ENCODE data around the gene C16orf78.

The C16orf78 gene

DNA sequence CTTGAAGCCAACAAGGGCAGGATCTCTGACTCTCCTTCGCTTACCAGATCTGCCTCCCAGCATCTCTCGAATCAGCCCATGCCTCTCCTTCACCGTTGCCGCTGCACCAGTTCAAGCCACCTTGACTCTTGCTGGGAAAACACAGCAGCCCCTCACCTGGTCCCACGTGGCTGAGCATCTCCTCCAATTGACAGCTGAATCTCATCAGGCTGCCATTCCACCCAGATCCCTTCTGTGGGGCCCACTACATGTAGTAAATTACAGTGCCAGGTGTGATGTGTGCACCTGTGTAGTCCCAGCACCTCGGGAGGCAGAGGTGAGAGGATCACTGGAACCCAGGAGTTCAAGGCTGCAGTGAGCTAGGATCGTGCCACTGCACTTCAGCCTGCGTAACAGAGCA lies 37.8 kb upstream of the C16orf78 start:
- no peaks in the 10 kb centered on the region for H3K9me3 ChIP-seq (ENCODE audit: insufficient read depth, low read length)
- TF ChIP-seq YY1 (IDR thresholded peaks at IDR 0.05; ENCODE audit: insufficient read depth, insufficient read length) (no peak), ZNF274 (IDR thresholded peaks at IDR 0.05; ENCODE audit: low read depth, low read length) (no peak), SUZ12 (IDR thresholded peaks at IDR 0.05; ENCODE audit: extremely low read depth, insufficient read depth, insufficient read length) (no peak)

DNA sequence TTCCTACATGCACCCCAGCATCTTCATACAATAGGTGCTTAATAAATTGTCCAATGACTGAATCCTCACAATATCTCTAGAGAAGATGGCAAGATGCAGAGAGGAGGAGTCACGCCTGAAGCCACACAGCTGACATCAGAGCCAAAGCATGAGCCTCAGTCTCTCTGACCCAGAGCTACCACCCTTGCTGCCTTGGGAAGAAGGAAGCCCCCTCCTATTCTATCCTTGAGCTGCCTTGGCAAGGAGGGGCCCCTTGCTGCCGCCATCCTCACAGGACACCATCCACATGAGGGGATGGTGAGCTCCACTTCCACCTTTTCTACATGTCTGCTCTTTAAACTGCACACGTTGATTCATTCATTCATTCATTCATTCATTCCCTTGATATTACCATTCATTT lies 37.0 kb upstream of the C16orf78 start:
- no peak for DNase-seq (ENCODE audit: low read depth, low spot score)
- Histone ChIP-seq H3K36me3 (ENCODE audit: insufficient read depth, insufficient read length, low read length) (no peaks in the 10 kb centered on the region), H3K4me1 (ENCODE audit: insufficient read depth, insufficient read length) (peaks cover 4% of the 10 kb centered on the region), H3K9me3 (ENCODE audit: insufficient read depth, low read length) (no peaks in the 10 kb centered on the region), H3K9ac (ENCODE audit: insufficient read length, low read depth) (no peak overlapping the region), H3K27me3 (ENCODE audit: insufficient read depth, insufficient read length) (no peaks in the 10 kb centered on the region), H3K4me3 (ENCODE audit: insufficient read length, low read depth) (no peak overlapping the region)
- TF ChIP-seq ZNF274 (IDR thresholded peaks at IDR 0.05; ENCODE audit: low read depth, low read length) (no peak), YY1 (IDR thresholded peaks at IDR 0.05; ENCODE audit: insufficient read depth, insufficient read length) (no peak), SUZ12 (IDR thresholded peaks at IDR 0.05; ENCODE audit: extremely low read depth, insufficient read depth, insufficient read length) (no peak)

More for the DNA sequence above, 37.8 kb upstream of the C16orf78 start:
- H3K36me3 ChIP-seq (ENCODE audit: insufficient read depth, insufficient read length, low read length), result no peaks in the 10 kb centered on the region
- H3K4me3 ChIP-seq (ENCODE audit: insufficient read length, low read depth), result no peak overlapping the region
- peaks cover 4% of the 10 kb centered on the region for H3K4me1 ChIP-seq (ENCODE audit: insufficient read depth, insufficient read length)
- H3K9ac ChIP-seq (ENCODE audit: insufficient read length, low read depth), result no peak overlapping the region
- no peak for DNase-seq (ENCODE audit: low read depth, low spot score)
- H3K27me3 ChIP-seq (ENCODE audit: insufficient read depth, insufficient read length), result no peaks in the 10 kb centered on the region

DNA sequence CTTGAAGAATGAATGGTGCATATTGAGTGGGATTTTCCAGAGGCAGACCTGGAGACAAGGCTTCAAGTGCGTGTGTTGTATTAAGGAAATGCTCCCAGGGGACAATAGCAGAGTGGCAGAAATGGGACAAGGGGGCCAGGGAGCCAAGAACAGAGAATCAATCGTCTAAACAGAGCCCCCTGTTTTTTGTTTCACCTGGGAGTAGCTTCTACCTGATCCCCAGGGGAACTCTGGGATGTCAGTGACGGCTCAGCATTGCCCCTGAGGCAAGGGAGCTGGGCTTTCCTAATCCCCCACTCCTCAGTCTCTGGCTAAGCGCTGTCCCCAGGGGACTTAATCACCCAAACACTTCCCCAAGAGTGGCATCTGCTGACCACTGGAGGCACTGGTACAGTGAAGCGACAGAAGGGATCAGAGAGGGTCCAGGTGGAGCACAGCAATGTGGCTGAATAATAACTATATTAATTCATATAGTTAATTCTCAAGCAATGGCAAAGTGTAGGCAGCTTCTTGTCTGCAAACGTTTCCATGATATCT lies 35.7 kb upstream of the C16orf78 start:
- Histone ChIP-seq H3K27me3 (ENCODE audit: insufficient read depth, insufficient read length) (no peaks in the 10 kb centered on the region), H3K36me3 (ENCODE audit: insufficient read depth, insufficient read length, low read length) (no peaks in the 10 kb centered on the region), H3K9ac (ENCODE audit: insufficient read length, low read depth) (no peak overlapping the region), H3K4me1 (ENCODE audit: insufficient read depth, insufficient read length) (peaks cover 6% of the 10 kb centered on the region), H3K4me3 (ENCODE audit: insufficient read length, low read depth) (no peak overlapping the region), H3K9me3 (ENCODE audit: insufficient read depth, low read length) (no peaks in the 10 kb centered on the region)
- TF ChIP-seq YY1 (IDR thresholded peaks at IDR 0.05; ENCODE audit: insufficient read depth, insufficient read length), result no peak
- no peak for TF ChIP-seq SUZ12 (IDR thresholded peaks at IDR 0.05; ENCODE audit: extremely low read depth, insufficient read depth, insufficient read length)
- TF ChIP-seq ZNF274 (IDR thresholded peaks at IDR 0.05; ENCODE audit: low read depth, low read length), result no peak
- DNase-seq (ENCODE audit: low read depth, low spot score), result no peak

- DNase-seq (ENCODE audit: low read depth, low spot score), result no peak
- Histone ChIP-seq H3K4me3 (ENCODE audit: insufficient read length, low read depth) (no peak overlapping the region), H3K4me1 (ENCODE audit: insufficient read depth, insufficient read length) (peaks cover 2% of the 10 kb centered on the region), H3K9ac (ENCODE audit: insufficient read length, low read depth) (no peak overlapping the region), H3K27me3 (ENCODE audit: insufficient read depth, insufficient read length) (no peaks in the 10 kb centered on the region), H3K9me3 (ENCODE audit: insufficient read depth, low read length) (no peaks in the 10 kb centered on the region), H3K36me3 (ENCODE audit: insufficient read depth, insufficient read length, low read length) (no peaks in the 10 kb centered on the region)
- TF ChIP-seq ZNF274 (IDR thresholded peaks at IDR 0.05; ENCODE audit: low read depth, low read length) (no peak), YY1 (IDR thresholded peaks at IDR 0.05; ENCODE audit: insufficient read depth, insufficient read length) (no peak), SUZ12 (IDR thresholded peaks at IDR 0.05; ENCODE audit: extremely low read depth, insufficient read depth, insufficient read length) (no peak)
These were observed 34.9 kb upstream of the C16orf78 start for GRCh38 chr16:49338611-49339265.

DNA sequence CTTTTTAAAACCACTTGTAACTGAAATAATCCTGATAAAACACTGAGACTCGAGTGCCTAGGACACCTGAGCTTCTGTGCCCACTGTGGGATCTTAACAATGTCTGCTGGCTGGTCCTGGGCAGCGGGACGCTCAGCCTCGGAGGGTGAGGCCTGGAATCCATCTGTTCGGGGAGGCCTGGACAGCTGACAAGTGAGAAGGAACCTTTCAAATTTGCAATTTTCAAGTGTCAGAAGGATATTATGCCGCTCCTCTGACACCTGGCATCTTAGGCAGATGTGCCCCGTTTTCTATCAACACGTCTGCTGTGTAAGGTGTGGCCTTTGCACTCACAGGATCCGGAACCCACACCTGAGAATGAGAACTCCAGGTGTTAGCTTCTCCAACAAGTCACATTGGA lies 33.1 kb upstream of the C16orf78 start:
- Histone ChIP-seq H3K36me3 (ENCODE audit: insufficient read depth, insufficient read length, low read length) (no peaks in the 10 kb centered on the region), H3K4me1 (ENCODE audit: insufficient read depth, insufficient read length) (peaks cover 2% of the 10 kb centered on the region), H3K9me3 (ENCODE audit: insufficient read depth, low read length) (no peaks in the 10 kb centered on the region), H3K27me3 (ENCODE audit: insufficient read depth, insufficient read length) (no peaks in the 10 kb centered on the region), H3K9ac (ENCODE audit: insufficient read length, low read depth) (no peak overlapping the region), H3K4me3 (ENCODE audit: insufficient read length, low read depth) (no peak overlapping the region)
- no peak for TF ChIP-seq SUZ12 (IDR thresholded peaks at IDR 0.05; ENCODE audit: extremely low read depth, insufficient read depth, insufficient read length)
- TF ChIP-seq ZNF274 (IDR thresholded peaks at IDR 0.05; ENCODE audit: low read depth, low read length), result no peak
- no peak for TF ChIP-seq YY1 (IDR thresholded peaks at IDR 0.05; ENCODE audit: insufficient read depth, insufficient read length)
- DNase-seq (ENCODE audit: low read depth, low spot score), result no peak

- Histone ChIP-seq H3K4me3 (ENCODE audit: insufficient read length, low read depth) (no peak overlapping the region), H3K27me3 (ENCODE audit: insufficient read depth, insufficient read length) (no peaks in the 10 kb centered on the region), H3K9ac (ENCODE audit: insufficient read length, low read depth) (no peak overlapping the region), H3K4me1 (ENCODE audit: insufficient read depth, insufficient read length) (peaks cover 2% of the 10 kb centered on the region), H3K36me3 (ENCODE audit: insufficient read depth, insufficient read length, low read length) (no peaks in the 10 kb centered on the region), H3K9me3 (ENCODE audit: insufficient read depth, low read length) (no peaks in the 10 kb centered on the region)
- DNase-seq (ENCODE audit: low read depth, low spot score), result no peak
- no peak for TF ChIP-seq SUZ12 (IDR thresholded peaks at IDR 0.05; ENCODE audit: extremely low read depth, insufficient read depth, insufficient read length)
These were observed 31.9 kb upstream of the C16orf78 start for GRCh38 chr16:49341706-49342105.

GRCh38 chr16:49342336-49343265 lies 31.0 kb upstream of the C16orf78 start:
- Histone ChIP-seq H3K9me3 (ENCODE audit: insufficient read depth, low read length) (no peaks in the 10 kb centered on the region), H3K4me3 (ENCODE audit: insufficient read length, low read depth) (no peak overlapping the region), H3K36me3 (ENCODE audit: insufficient read depth, insufficient read length, low read length) (no peaks in the 10 kb centered on the region), H3K9ac (ENCODE audit: insufficient read length, low read depth) (no peak overlapping the region), H3K4me1 (ENCODE audit: insufficient read depth, insufficient read length) (peaks cover 2% of the 10 kb centered on the region), H3K27me3 (ENCODE audit: insufficient read depth, insufficient read length) (no peaks in the 10 kb centered on the region)
- no peak for TF ChIP-seq ZNF274 (IDR thresholded peaks at IDR 0.05; ENCODE audit: low read depth, low read length)
- TF ChIP-seq SUZ12 (IDR thresholded peaks at IDR 0.05; ENCODE audit: extremely low read depth, insufficient read depth, insufficient read length), result no peak
- TF ChIP-seq YY1 (IDR thresholded peaks at IDR 0.05; ENCODE audit: insufficient read depth, insufficient read length), result no peak
- no peak for DNase-seq (ENCODE audit: low read depth, low spot score)

Measured in NT2/D1 (cell line).